ENCODE measurements around the gene DCN. TPM values are rescaled to one million over a fixed set of nuclear protein-coding genes. Genes with fewer than 3 reads are reported as not detected.

The DCN gene
- total RNA-seq, 1 experiment from 2014 or later: 0.95 TPM

DNA sequence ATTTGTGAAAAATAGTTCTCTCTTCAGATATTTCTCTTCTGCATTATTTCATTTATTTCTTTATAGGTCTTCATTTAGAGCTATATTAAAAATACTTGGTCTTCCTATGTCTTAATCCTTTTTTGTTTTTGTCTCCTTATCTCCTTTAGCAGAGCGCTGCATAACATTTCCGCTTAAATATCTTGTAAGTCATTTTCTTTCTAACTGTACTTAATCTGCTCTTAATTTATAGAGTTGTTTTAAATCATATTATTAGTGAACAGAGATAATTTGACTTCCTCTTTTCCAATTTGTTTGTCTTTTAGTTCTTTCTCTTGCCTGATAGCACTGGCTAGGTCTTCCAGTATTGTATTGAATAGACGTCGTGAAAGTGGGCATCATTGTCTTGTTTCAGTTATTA is 89.3 kb downstream of the DCN start:
- H3K4me1 Mint-ChIP-seq (ENCODE audit: low read depth, unreplicated experiment): no peaks in the 10 kb centered on the region
- Histone ChIP-seq H3K9me3 (peaks cover 10% of the 10 kb centered on the region; the same call in 1 of the 2 replicates), H3K4me3 (ENCODE audit: low read depth, low read length) (no peak overlapping the region), H3K36me3 (ENCODE audit: control insufficient read depth, insufficient read depth, low read length) (no peaks in the 10 kb centered on the region), H3K4me1 (no peaks in the 10 kb centered on the region), H3K27me3 (replicated peaks; ENCODE audit: control insufficient read depth, insufficient read depth, low read length) (no peaks in the 10 kb centered on the region)
- H3K9me3 Mint-ChIP-seq (ENCODE audit: unreplicated experiment): peaks cover 50% of the 10 kb centered on the region
- no peaks in the 10 kb centered on the region for H3K36me3 Mint-ChIP-seq (ENCODE audit: insufficient read depth, unreplicated experiment)
- intact Hi-C loops (cut with micrococcal nuclease; ENCODE audit: unreplicated experiment): no loop called here
- ChIA-PET CTCF (no interaction called here), POLR2A (no interaction called here)
- no peak overlapping the region for H3K4me3 Mint-ChIP-seq (ENCODE audit: unreplicated experiment)
- BruUV-seq (replicated peaks): no TSS peak
- TF ChIP-seq, protein P1, sequence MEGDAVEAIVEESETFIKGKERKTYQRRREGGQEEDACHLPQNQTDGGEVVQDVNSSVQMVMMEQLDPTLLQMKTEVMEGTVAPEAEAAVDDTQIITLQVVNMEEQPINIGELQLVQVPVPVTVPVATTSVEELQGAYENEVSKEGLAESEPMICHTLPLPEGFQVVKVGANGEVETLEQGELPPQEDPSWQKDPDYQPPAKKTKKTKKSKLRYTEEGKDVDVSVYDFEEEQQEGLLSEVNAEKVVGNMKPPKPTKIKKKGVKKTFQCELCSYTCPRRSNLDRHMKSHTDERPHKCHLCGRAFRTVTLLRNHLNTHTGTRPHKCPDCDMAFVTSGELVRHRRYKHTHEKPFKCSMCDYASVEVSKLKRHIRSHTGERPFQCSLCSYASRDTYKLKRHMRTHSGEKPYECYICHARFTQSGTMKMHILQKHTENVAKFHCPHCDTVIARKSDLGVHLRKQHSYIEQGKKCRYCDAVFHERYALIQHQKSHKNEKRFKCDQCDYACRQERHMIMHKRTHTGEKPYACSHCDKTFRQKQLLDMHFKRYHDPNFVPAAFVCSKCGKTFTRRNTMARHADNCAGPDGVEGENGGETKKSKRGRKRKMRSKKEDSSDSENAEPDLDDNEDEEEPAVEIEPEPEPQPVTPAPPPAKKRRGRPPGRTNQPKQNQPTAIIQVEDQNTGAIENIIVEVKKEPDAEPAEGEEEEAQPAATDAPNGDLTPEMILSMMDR (IDR thresholded peaks at IDR 0.05; ENCODE audit: insufficient read depth in 1 of 2, low read depth in 1 of 2, low read length in 1 of 2, severe bottlenecking in 1 of 2, unreplicated experiment in 1 of 2): no peak
- no peaks in the 10 kb centered on the region for H3K27me3 Mint-ChIP-seq (ENCODE audit: insufficient read depth, unreplicated experiment)
- H3K27ac Mint-ChIP-seq (ENCODE audit: unreplicated experiment): no peak overlapping the region
- DNase-seq: no peak

DNA sequence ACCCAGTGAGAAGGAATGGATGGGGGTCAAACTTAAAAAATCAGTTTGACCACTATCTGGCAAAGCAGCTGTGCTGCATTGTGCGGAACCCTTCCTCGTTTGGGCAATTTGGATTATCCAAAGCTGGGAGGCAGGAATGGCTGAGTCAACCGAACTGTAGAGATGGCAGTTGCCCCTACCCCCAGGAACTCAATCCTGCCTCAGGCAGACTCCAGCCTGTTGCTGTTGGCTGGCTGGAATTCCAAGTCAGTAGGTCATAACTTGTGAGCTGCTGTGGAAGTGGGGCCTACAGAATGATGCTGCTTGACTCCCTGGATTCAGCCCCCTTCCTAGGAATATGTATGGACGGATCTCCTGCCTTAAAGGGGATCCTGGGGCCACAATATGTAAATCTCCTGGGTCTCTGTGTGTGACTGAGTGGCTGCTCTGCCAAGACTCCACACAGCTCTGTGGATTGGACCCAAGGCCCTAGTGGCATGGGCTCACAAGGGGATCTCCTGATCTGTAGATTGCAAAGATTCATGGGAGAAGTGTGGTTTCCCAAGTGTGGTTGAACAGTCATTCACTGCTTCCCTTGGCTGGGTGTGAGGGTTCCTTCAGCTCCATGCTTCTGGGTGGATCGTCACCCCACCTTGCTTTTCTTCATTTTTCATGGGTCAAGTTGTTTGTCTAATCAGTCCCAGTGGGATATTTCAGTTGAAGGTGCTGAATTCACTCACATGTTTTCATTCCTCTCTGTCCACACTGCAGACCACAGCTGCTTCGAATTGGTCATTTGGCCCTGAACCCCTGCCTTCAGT is 90.5 kb downstream of the DCN start:
- ChIA-PET POLR2A (no interaction called here), CTCF (no interaction called here)
- Mint-ChIP-seq H3K9me3 (ENCODE audit: unreplicated experiment) (peaks cover 50% of the 10 kb centered on the region), H3K36me3 (ENCODE audit: insufficient read depth, unreplicated experiment) (no peaks in the 10 kb centered on the region), H3K4me1 (ENCODE audit: low read depth, unreplicated experiment) (no peaks in the 10 kb centered on the region), H3K4me3 (ENCODE audit: unreplicated experiment) (no peak overlapping the region), H3K27ac (ENCODE audit: unreplicated experiment) (no peak overlapping the region), H3K27me3 (ENCODE audit: insufficient read depth, unreplicated experiment) (no peaks in the 10 kb centered on the region)
- Histone ChIP-seq H3K9me3 (peaks cover 9% of the 10 kb centered on the region; the same call in 1 of the 2 replicates), H3K36me3 (ENCODE audit: control insufficient read depth, insufficient read depth, low read length) (no peaks in the 10 kb centered on the region), H3K4me3 (ENCODE audit: low read depth, low read length) (no peak overlapping the region), H3K4me1 (no peaks in the 10 kb centered on the region), H3K27me3 (replicated peaks; ENCODE audit: control insufficient read depth, insufficient read depth, low read length) (no peaks in the 10 kb centered on the region)
- DNase-seq: no peak
- intact Hi-C loops (cut with micrococcal nuclease; ENCODE audit: unreplicated experiment): no loop called here
- TF ChIP-seq, protein P1 (IDR thresholded peaks at IDR 0.05; ENCODE audit: insufficient read depth in 1 of 2, low read depth in 1 of 2, low read length in 1 of 2, severe bottlenecking in 1 of 2, unreplicated experiment in 1 of 2): no peak
- BruUV-seq (replicated peaks): no TSS peak

Other genes with a start within 250 kb of the DCN start
- not detected in 2 replicates for gene CCER1, start 227.6 kb downstream of the DCN start, total RNA-seq (2022)
- not detected in 2 replicates for gene EPYC, start 177.8 kb downstream of the DCN start, total RNA-seq (2022)
- not detected in 2 replicates for gene KERA, start 124.8 kb downstream of the DCN start, total RNA-seq (2022)
- gene LUM, start 71.3 kb downstream of the DCN start, total RNA-seq (2022): 4.5 and 7.0 TPM in 2 replicates

All from Caco-2 (cell line).